ENCODE results near the gene PDE4B.

- TF ChIP-seq CTCF (conservative IDR thresholded peaks at IDR 0.05; ENCODE audit: low read length) (no peak), EZH2phosphoT487 (IDR thresholded peaks at IDR 0.05; ENCODE audit: borderline replicate concordance) (no peak)
These were observed 405.1 kb downstream of the PDE4B start for GRCh38 chr1:66197785-66198184.

Data from Loucy (cell line).